HG03095 (cell line): Measurements from ENCODE around the gene GPAM.

Experiments
- ATAC-seq: cut with Tn5 transposase; IDR thresholded peaks from one replicate; pipeline ENCODE4 v1.9.1; 2021; ENCODE audit warnings: moderate library complexity; ENCODE audit not compliant: unreplicated experiment

The GPAM gene

GRCh38 chr10:112185959-112186358 lies 2.4 kb upstream of the GPAM start:
- no peak for ATAC-seq

- no peak for ATAC-seq
These were observed 814 bp upstream of the GPAM start for GRCh38 chr10:112184379-112184778.

- no peak for ATAC-seq
These were observed 447 bp upstream of the GPAM start for GRCh38 chr10:112184052-112184371.

- ATAC-seq, result no peak
These were observed 709 bp downstream of the GPAM start for GRCh38 chr10:112182784-112183328.

- no peak for ATAC-seq
These were observed 6.3 kb downstream of the GPAM start for GRCh38 chr10:112177247-112177646.

GRCh38 chr10:112176543-112176942 lies 7.0 kb downstream of the GPAM start:
- no peak for ATAC-seq

- no peak for ATAC-seq
These were observed 8.2 kb downstream of the GPAM start for GRCh38 chr10:112175409-112175808.

- no peak for ATAC-seq
These were observed 10.4 kb downstream of the GPAM start for GRCh38 chr10:112173206-112173605.

GRCh38 chr10:112168733-112169132 lies 14.8 kb downstream of the GPAM start:
- no peak for ATAC-seq

- ATAC-seq, result no peak
These were observed 16.8 kb downstream of the GPAM start for GRCh38 chr10:112166800-112167199.

- ATAC-seq, result no peak
These were observed 21.6 kb downstream of the GPAM start for GRCh38 chr10:112161757-112162518.

GRCh38 chr10:112160834-112161233 lies 22.7 kb downstream of the GPAM start:
- ATAC-seq, result no peak

- ATAC-seq, result no peak
These were observed 24.1 kb downstream of the GPAM start for GRCh38 chr10:112159469-112159868.

GRCh38 chr10:112151524-112152039 lies 32.0 kb downstream of the GPAM start:
- no peak for ATAC-seq

- no peak for ATAC-seq
These were observed 35.2 kb downstream of the GPAM start for GRCh38 chr10:112148331-112148730.

GRCh38 chr10:112146799-112147198 lies 36.8 kb downstream of the GPAM start:
- ATAC-seq, result no peak

GRCh38 chr10:112145263-112145662 lies 38.3 kb downstream of the GPAM start:
- ATAC-seq, result no peak

- ATAC-seq, result no peak
These were observed 40.1 kb downstream of the GPAM start for GRCh38 chr10:112143420-112143819.

GRCh38 chr10:112141292-112141691 lies 42.3 kb downstream of the GPAM start:
- ATAC-seq, result no peak

GRCh38 chr10:112140110-112140970 lies 43.2 kb downstream of the GPAM start:
- peak; percentile 99 for ATAC-seq

GRCh38 chr10:112139176-112139575 lies 44.4 kb downstream of the GPAM start:
- no peak for ATAC-seq
